NOMO-1 treated with dmso at 0.1 percent for 144 hours (cell line): ENCODE results near the gene NINJ2.

Experiments used
- DNase-seq: peaks from one replicate; lab custom pipeline; 2025; ENCODE audit not compliant: unreplicated experiment; lab: John Stamatoyannopoulos, UW

NINJ2 gene

GRCh38 chr12:553216-554000, 109.8 kb downstream of the NINJ2 start:
- DNase-seq: no peak

DNA sequence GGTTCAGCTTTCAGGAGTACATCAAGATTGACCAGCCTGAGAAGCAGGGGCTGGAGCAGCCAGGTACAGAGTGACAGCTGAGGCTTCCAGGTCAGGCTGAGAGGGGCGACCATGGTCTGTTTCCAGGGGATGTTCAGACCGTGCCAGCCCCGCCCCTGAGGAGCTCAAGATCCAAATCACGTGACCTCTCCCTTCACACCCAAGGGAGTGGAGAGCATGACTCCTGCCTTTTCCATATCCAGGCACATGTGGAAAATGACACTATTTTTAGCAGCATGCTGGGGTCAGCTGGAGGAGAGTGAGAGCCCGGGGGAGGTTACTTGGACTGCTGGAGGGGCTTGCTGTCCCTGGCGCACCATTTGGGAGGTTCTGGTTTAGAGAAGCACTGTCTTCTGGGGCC, 110.8 kb downstream of the NINJ2 start:
- DNase-seq: no peak

DNA sequence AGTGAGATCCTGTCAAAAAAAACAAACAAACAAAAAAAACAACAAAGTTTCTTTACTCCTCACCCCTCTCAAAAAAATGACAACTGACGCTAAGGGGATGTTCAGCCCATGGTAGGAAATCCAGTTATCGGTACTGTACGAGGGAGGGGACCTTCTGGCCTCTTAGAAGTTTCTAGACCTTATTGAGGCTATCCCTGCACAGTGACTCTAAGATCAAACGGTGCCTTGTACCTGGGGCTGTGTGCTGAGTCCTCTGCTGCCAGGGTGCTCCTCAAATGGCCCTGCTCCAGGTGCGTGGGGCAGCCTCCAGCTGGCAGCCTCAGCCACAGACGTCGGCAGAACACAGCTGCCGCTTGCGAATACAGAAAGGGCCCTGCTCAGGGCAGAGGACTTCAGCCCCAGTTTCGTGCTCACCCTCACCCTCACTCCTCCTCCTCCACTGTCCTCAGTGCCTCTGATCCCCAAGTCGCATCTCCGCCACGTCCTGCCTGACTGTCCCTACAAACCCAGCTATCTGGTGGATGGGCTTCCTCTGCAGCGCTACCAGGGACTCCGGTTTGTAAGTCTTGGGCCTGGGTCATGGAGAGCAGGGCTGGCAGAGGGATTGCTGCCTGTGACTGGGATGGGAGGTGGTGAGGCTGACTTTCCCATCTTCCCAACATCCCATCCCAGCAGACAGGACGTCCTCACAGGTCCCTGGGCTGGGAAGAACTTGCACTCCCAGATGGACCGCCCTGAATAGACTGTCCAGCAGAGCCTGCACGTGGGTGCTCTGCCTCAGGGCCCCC, 112.6 kb downstream of the NINJ2 start:
- no peak for DNase-seq

DNA sequence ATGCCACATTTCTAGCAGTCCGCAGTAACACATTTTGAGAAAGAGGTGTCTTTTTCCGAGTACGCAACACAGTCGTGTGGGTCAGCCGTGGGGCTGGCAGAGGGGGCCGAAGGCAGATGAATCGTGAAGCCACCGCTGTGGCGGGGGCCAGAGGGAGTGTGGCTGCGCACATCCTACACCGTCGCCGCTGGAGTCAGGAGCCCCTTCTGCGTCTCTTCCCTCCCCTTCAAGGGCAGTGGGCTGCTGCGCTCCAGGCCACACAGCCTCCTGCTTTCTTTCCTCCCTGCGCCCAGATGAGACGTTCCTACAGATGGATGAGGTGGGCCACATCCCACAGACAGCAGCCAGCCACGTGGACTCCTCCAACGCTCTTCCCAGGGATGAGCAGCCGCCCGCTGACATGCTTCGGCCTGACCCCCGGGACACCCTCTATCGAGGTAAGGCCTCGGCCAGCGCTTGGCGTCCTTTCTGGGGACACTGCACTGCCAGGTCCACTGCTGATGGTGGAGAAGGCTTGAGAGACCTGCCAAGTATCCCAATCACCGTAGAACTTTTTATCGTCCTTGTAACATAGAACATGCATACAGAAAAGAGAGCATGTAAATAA, 113.7 kb downstream of the NINJ2 start:
- DNase-seq: no peak

GRCh38 chr12:547883-548470, 115.3 kb downstream of the NINJ2 start:
- DNase-seq: no peak

DNA sequence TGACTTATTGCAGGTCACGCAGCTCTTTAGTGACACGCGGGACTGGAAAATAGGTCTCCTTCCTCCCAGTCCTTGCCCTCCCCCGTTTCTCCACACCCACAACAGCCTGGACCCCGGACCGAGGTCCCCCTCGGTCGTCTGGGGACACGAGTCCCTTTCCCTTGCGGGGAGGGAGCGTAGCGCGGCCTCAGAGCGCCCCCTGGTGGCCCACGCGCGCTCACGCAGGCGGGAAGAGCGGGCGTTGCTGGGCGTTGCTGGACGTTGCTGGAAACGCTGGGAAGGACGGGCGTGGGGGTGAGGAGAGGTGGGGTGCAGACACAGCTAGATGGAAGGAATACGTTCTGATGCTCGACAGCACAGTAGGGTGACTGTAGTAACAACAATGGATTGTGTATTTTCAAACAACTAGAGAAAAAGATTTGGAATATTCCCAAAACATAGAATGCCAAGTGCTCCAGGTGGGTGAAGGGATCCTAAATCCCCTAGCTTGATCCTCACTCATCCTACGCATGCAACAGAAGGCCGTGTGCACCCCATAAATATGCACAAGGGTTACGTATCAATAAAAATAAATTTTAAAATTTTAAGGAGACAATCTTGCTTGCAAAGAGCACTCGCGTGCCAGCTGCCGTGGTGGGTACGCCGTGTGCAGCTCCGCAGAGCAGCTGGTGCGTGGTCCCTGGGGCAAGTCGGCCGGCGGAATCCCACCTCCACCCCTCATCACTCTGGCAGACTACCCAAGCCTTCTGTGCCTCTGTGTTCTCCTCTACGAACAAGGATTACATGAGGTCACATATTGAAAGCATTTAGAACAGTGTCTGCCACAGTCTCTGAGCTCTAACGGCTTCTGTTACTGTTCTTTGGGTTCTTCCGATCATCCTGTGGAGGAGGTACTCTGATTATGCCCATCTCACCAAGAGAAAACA, 116.1 kb downstream of the NINJ2 start:
- DNase-seq: peak; percentile 45

DNA sequence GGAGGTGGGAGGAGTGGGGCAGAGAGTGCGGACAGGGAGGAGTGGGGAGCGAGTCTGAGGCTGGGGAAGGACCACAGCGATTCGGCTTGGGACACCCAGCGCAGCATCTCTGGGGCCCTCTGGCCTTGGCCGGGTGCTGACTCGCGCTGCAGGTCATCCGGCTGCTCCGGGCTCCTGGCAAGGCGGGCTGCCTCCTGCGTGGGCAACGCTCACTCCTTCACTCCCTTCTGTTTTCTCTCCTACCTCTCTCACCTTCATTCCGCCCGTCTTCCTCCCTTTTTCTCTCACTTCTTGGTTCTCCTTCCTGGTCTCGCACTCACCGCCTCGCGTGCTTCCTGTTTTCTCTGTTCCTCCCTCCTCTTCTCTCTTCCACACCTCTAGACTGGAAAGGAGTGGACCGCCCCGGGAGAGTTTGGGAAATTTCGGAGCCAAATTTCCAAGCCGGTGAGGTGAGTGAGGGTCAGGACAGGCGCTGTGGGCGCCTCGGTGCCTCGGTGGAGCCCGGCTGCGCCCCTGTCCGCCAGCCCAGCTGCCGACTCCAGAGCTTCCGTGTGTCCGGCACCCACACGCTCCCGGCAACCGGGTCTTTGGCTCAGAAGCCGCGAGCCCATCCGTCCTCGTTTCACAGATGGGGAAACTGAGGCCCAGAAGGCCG, 116.9 kb downstream of the NINJ2 start:
- DNase-seq: peak; percentile 43

- DNase-seq: no peak
Observed at GRCh38 chr12:545835-546234, 117.4 kb downstream of the NINJ2 start.

DNA sequence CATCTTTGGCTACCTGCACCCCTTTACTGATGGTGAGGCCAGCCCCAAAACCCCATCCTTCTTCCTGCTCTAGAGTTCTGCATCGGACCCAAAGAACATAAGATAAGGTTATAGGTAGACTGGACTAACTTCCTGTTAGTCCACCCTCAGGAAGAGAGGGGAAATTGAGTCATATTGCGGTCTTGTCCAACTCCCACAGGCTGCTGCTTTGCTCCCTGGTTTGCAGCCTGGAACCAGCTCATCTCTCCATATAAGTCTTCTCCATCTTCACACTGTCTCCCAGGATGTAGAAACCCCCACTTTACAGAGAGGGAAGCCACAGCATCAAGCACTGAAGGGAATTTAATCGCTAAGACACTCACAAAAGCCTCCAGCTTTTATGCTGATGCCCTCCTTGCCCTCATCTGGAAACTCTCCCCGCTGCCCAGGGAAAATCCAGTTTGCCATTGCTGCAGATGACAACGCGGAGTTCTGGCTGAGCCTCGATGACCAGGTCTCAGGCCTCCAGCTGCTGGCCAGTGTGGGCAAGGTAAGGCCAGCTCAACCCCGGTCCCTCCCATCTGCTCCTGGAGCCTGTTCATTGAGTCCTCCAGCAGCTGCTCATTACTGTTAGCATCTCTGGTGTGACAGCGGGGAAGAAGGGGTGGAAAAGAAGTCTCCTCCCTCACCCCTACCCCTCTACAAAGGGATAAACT, 118.2 kb downstream of the NINJ2 start:
- DNase-seq: no peak

DNA sequence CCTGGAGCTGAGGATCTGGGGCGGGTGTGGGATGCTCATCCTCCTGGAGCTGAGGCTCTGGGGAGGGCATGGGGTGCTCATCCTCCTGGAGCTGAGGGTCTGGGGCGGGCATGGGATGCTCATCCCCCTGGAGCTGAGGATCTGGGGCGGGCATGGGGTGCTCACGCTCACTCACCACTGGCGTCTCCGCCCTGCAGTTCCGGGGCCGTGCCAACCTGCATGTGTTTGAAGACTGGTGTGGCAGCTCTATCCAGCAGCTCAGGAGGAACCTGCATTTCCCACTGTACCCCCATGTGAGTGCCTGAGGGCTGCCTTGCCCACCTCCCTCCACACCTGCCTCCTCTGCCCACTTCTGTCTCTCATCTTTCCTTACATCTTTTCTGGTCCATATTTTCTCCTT, 119.1 kb downstream of the NINJ2 start:
- DNase-seq: no peak

GRCh38 chr12:543114-543451, 120.2 kb downstream of the NINJ2 start:
- DNase-seq: no peak

DNA sequence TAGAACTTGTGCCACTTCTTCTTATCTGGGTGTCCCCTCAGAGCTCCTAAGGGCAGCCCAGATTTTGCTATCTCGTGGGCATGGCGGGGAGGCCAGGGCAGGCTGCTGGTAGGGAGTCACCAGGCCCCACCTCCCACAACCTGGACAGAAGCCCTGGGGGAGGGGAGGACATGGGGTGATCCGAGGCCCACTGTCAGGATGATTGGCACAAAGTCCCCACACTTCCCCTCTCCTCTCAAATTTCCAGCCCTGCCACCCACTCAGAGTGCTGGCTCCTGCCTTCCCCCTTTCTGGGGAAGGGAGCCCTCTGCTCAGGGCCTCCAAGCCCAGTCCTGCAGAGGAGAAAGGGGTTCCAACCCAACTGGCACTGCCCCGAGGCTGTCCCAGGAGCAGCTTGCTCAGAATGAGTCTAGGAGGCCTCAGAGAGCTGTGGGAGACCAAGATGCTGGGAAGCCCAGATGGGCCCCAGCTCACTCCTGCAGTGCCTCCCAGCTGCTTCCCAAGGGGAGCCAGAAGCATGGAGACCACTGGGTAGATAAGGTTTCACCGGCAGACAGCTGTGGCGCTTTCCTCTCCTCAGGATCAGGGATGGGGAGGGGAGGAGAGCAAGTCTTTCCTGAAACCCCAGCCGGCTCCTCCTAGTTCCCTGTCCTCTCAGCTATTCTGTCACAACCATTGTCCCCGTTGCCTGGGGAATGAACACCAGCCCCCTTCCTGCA, 120.7 kb downstream of the NINJ2 start:
- DNase-seq: no peak

GRCh38 chr12:541676-542324, 121.4 kb downstream of the NINJ2 start:
- no peak for DNase-seq

DNA sequence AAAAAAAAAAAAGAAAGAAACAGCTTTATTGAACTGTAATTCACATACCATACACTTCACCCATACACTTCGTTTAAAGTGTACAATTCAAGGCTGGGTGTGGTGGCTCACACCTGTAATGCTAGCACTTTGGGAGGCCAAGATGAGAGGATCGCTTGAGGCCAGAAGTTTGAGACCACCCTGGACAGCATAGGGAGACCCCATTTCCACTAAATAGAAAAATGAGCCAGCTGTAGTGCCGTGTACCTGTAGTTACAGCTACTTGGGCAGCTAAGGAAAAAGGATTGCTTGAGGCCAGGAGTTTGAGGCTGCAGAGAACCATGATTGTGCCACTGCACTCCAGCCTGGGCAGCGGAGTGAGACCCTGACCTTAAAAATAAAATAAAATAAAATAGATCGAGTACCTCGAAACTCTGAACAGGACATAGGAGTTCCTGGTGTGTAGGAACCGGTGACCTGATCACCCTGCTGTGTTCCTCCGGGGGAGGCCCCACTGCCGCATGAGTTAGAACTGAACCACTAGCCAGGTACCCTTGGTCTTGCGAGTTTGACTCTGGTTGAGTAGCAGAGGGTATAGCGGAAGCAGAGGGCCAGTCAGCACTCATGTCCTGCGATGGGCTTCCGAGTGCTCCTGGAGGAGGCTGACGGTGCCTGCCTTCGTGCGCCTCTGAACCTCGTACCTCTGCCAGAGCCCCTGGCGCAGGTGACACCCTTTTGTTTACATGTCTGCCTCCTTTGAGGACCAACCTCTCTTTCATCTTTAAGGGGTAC, 123.5 kb downstream of the NINJ2 start:
- no peak for DNase-seq

- DNase-seq: no peak
Observed at GRCh38 chr12:538731-539539, 124.3 kb downstream of the NINJ2 start.

GRCh38 chr12:537772-538171, 125.5 kb downstream of the NINJ2 start:
- DNase-seq: no peak

DNA sequence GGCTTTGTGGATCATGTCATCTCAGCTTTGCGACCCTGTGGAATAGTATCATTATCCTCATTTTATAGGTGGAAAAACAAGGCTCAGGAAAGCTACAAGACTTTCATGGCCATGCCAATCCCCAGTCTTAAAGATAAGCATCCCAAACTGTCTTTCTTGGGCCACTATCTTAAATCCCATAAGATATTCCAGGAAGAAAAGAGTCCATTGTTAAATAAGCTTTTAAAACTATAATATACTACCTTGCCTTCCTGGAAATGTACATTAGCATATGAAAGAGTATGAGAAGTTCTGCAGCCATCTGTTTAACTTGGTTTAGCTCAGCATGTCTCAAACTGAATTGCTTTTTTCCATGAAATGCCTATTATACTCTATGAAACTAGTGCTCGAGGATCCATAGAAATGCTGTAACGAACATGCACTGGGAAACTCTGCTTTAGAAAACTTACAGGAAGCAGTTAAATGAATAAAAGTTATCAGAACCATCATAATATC, 126.4 kb downstream of the NINJ2 start:
- no peak for DNase-seq
